A549 (cell line): ENCODE results near the gene ANKDD1A. TPM values are rescaled to one million over a fixed set of nuclear protein-coding genes. Genes with fewer than 3 reads are reported as not detected.
A peak's percentile ranks its signal among the peaks of the same experiment; 100 is the strongest.

ENCODE experiments used
- ATAC-seq, 2 experiments: fragments of 200-7000 bp in 1 of 2; fragments of >200 bp in 1 of 2; cut with Nextera tagmentation in 1 of 2; cut with Tn5 transposase in 1 of 2; 3 replicates each; pipeline versions ENCODE4 v1.8.0 to v1.9.1; 2018 to 2020; ENCODE audit warnings: mild to moderate bottlenecking in 1 of 2, moderate library complexity in 1 of 2
- CTCF ChIA-PET: fragments of 300-600 bp; sonication (Branson Sonifier 250); formaldehyde crosslinking; extraction: SDS; loops from one replicate; lab custom pipeline; 2021; ENCODE audit warnings: antibody characterized with exemption, inconsistent platforms; lab: Yijun Ruan, JAX
- POLR2A ChIA-PET: fragments of 350-600 bp; formaldehyde crosslinking; extraction: SDS; loops from one replicate; lab custom pipeline; 2021; ENCODE audit warnings: antibody characterized with exemption, inconsistent platforms; lab: Yijun Ruan, JAX
- DNase-seq, 2 experiments: peaks; one replicate each; pipeline versions ENCODE4 v3.0.0 to v3.0.0-alpha.2; 2011 to 2016; ENCODE audit warnings: low read depth in 1 of 2, low spot score in 1 of 2
- FAIRE-seq: peaks from 2 replicates; lab custom pipeline; 2011; peaks lifted over from hg19 to GRCh38; lab: Jason Lieb, UNC
- H3K27ac ChIP-seq, 2 experiments: fragments of >200 bp; sonication (Bioruptor Twin); formaldehyde crosslinking; 3 replicates each; pipeline ENCODE4 v1.5.1; 2016 to 2017
- H3K4me1 ChIP-seq: fragments of >200 bp; sonication (Bioruptor Twin); formaldehyde crosslinking; 3 replicates; pipeline ENCODE4 v1.6.1; 2016
- H3K4me2 ChIP-seq: fragments of >200 bp; sonication (Bioruptor Twin); formaldehyde crosslinking; 3 replicates; pipeline ENCODE4 v1.6.1; 2016
- H3K4me3 ChIP-seq: fragments of >200 bp; sonication (Bioruptor Twin); formaldehyde crosslinking; 3 replicates; pipeline ENCODE4 v1.5.1; 2016
- H3K9me3 ChIP-seq: fragments of >200 bp; sonication (Bioruptor Twin); formaldehyde crosslinking; 3 replicates; pipeline ENCODE4 v1.6.1; 2016
- CBX2 ChIP-seq: fragments of 200-600 bp; sonication (generic); IDR thresholded peaks from 2 replicates; pipeline ENCODE4 v1.6.1; 2016; ENCODE audit warnings: low read depth, mild to moderate bottlenecking, borderline replicate concordance
- CHD2 ChIP-seq: fragments of 150-350 bp; IDR thresholded peaks from 2 replicates; pipeline ENCODE4 v1.6.1; 2014; ENCODE audit warnings: low read length; ENCODE audit not compliant: partially characterized antibody
- ESRRA ChIP-seq: fragments of 150-350 bp; IDR thresholded peaks from 2 replicates; pipeline ENCODE4 v1.6.1; 2014; ENCODE audit warnings: mild to moderate bottlenecking, low read length, borderline replicate concordance
- FOSL2 ChIP-seq, 2 experiments: fragments of 450-650 bp in 1 of 2; fragments of >200 bp in 1 of 2; sonication (Bioruptor Twin) in 1 of 2; formaldehyde crosslinking; IDR thresholded peaks; 2 replicates each; pipeline versions ENCODE4 v1.5.0 to v1.6.1; 2016 to 2020; ENCODE audit warnings: mild to moderate bottlenecking in 1 of 2, moderate library complexity in 1 of 2
- HDAC2 ChIP-seq: fragments of 200-600 bp; sonication (generic); IDR thresholded peaks from 2 replicates; pipeline ENCODE4 v1.6.1; 2016
- MYC ChIP-seq: IDR thresholded peaks from 2 replicates; pipeline ENCODE4 v1.6.1; 2012; ENCODE audit warnings: mild to moderate bottlenecking, inconsistent platforms, low read length, improper control_type of control experiment, borderline replicate concordance
- NFE2L2 ChIP-seq: fragments of 150-350 bp; conservative IDR thresholded peaks from 2 replicates; pipeline ENCODE4 v1.6.1; 2014; ENCODE audit warnings: low read length
- PBX3 ChIP-seq: IDR thresholded peaks from 2 replicates; pipeline ENCODE4 v1.6.1; 2012
- POLR2AphosphoS2 ChIP-seq: conservative IDR thresholded peaks from 2 replicates; pipeline ENCODE4 v1.6.1; 2012; ENCODE audit warnings: low read length, improper control_type of control experiment, inconsistent platforms
- RARB ChIP-seq: fragments of 250-450 bp; sonication (Bioruptor Pico); IDR thresholded peaks from 2 replicates; pipeline ENCODE4 v1.8.0; 2021; ENCODE audit warnings: mild to moderate bottlenecking, moderate library complexity
- RNF2 ChIP-seq: fragments of 200-600 bp; sonication (generic); IDR thresholded peaks from 2 replicates; pipeline ENCODE4 v1.6.1; 2016; ENCODE audit warnings: low read depth, mild to moderate bottlenecking, antibody characterized with exemption, moderate library complexity, borderline replicate concordance
- TP53 ChIP-seq: fragments of 250-450 bp; sonication (Bioruptor Pico); IDR thresholded peaks from 2 replicates; pipeline ENCODE4 v1.5.0; 2021; ENCODE audit warnings: mild to moderate bottlenecking, moderate library complexity
- ZSCAN20 ChIP-seq: fragments of 250-450 bp; sonication (Bioruptor Pico); IDR thresholded peaks from 2 replicates; pipeline ENCODE4 v1.8.0; 2022; ENCODE audit warnings: mild to moderate bottlenecking, moderate library complexity
- WGBS: methylation state at CpG from one replicate; pipeline ENCODE4 v1.1.6; 2017; ENCODE audit errors: missing lambda C conversion rate; 5-methylcytosine and 5-hydroxymethylcytosine counted together
- polyA plus RNA-seq, 4 experiments: library from polyadenylated mRNA; depleted of rRNA in 3 of 4; stranded (reverse); fragments of >200 nt; fragmentation: RNase III in 1 of 4; extraction: RNeasy Plus Mini Kit Qiagen cat#74134 plus additional on column Dnase treatment in 1 of 4; gene quantifications; 2 replicates in 3 of 4; 3 replicates in 1 of 4; pipeline ENCODE4 v1.2.3, GENCODE V29; 2011 to 2017
- TF ChIP-seq, protein P1 (sequence below): IDR thresholded peaks from 2 replicates; pipeline ENCODE4 v1.6.1; 2012; ENCODE audit warnings: low read depth, borderline replicate concordance
- TF ChIP-seq, protein P2 (sequence below): fragments of >200 bp; sonication (Bioruptor Twin); formaldehyde crosslinking; IDR thresholded peaks from 2 replicates; pipeline ENCODE4 v1.6.1; 2016
- TF ChIP-seq, protein P3 (sequence below): fragments of 250-450 bp; sonication (Bioruptor Pico); IDR thresholded peaks from 2 replicates; pipeline ENCODE4 v1.5.0; 2021; ENCODE audit warnings: mild to moderate bottlenecking, moderate library complexity, borderline replicate concordance

The ANKDD1A gene
- polyA plus RNA-seq, 2 of the 4 experiments (the other 2 are of a cell fraction): 2.7 to 2.8 TPM

GRCh38 chr15:64893481-64894394 is 18.0 kb upstream of the ANKDD1A start:
- ATAC-seq: peak in 1 of 2 experiments; percentile 31; a peak in 3 of 6 replicates
- H3K4me2 ChIP-seq: no peak overlapping the region
- ChIA-PET POLR2A (no interaction called here), CTCF (interaction anchor here (0.5 to 2.6 kb wide), 7 partner anchors 10 to 1477 kb away, joined by 3 to 17 read pairs (median 4); no protein-coding TSS in a partner anchor)
- no peak for FAIRE-seq
- no peak overlapping the region for H3K27ac ChIP-seq
- WGBS: 86% methylated on average over 44 of the region's 44 CpGs
- H3K4me1 ChIP-seq: peaks cover 10% of the 10 kb centered on the region; the same call in 2 of the 3 replicates
- no peaks in the 10 kb centered on the region for H3K9me3 ChIP-seq
- DNase-seq: peak in 1 of 2 experiments; percentile 62
- H3K4me3 ChIP-seq: no peak overlapping the region
- TF ChIP-seq PBX3: peak; percentile 66; the same call in 1 of the 2 replicates
- TF ChIP-seq CHD2: no peak
- no peak for TF ChIP-seq FOSL2 (IDR thresholded peaks at IDR 0.05)
- TF ChIP-seq FOSL2 (CRISPR knock-in tag; IDR thresholded peaks at IDR 0.05): peak; percentile 23; the same call in 1 of the 2 replicates

- Histone ChIP-seq H3K9me3 (no peaks in the 10 kb centered on the region), H3K4me3 (no peak overlapping the region), H3K27ac (no peak overlapping the region), H3K4me2 (no peak overlapping the region), H3K4me1 (peaks cover 10% of the 10 kb centered on the region; the same call in 2 of the 3 replicates)
- no peak for TF ChIP-seq ESRRA
- no peak for TF ChIP-seq POLR2AphosphoS2
- no peak for TF ChIP-seq RARB (CRISPR knock-in tag)
- no peak for TF ChIP-seq TP53 (CRISPR knock-in tag)
- TF ChIP-seq HDAC2: no peak
- no peak for TF ChIP-seq CBX2
- no peak for TF ChIP-seq MYC
- TF ChIP-seq NFE2L2: no peak
- DNase-seq: no peak
- POLR2A ChIA-PET: no interaction called here
- 93% methylated on average over 14 of the region's 20 CpGs for WGBS
- ATAC-seq: no peak
- CTCF ChIA-PET: interaction anchor here (0.5 to 2.6 kb wide), 5 partner anchors 12 to 1476 kb away, joined by 3 to 17 read pairs (median 8); no protein-coding TSS in a partner anchor
- FAIRE-seq: no peak
These were observed 17.2 kb upstream of the ANKDD1A start for GRCh38 chr15:64894395-64895056.

GRCh38 chr15:64895285-64896065 is 16.2 kb upstream of the ANKDD1A start:
- DNase-seq (no peak), ATAC-seq (peak; percentile 21 to 33; a peak in 3 of 6 replicates), FAIRE-seq (no peak)
- WGBS: 61% methylated on average over 6 of the region's 6 CpGs
- Histone ChIP-seq H3K27ac (peak overlapping the region in 1 of 2 experiments; percentile 39; a peak in 1 of 6 replicates), H3K4me3 (no peak overlapping the region), H3K9me3 (no peaks in the 10 kb centered on the region), H3K4me1 (peaks cover 10% of the 10 kb centered on the region; the same call in 2 of the 3 replicates), H3K4me2 (peak overlapping the region; percentile 26; the same call in 2 of the 3 replicates)
- ChIA-PET POLR2A (no interaction called here), CTCF (interaction anchor here (2.3 to 2.6 kb wide), 3 partner anchors 11 to 86 kb away, joined by 8 to 17 read pairs (median 9); no protein-coding TSS in a partner anchor)
- TF ChIP-seq, protein P1, sequence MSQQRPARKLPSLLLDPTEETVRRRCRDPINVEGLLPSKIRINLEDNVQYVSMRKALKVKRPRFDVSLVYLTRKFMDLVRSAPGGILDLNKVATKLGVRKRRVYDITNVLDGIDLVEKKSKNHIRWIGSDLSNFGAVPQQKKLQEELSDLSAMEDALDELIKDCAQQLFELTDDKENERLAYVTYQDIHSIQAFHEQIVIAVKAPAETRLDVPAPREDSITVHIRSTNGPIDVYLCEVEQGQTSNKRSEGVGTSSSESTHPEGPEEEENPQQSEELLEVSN: no peak
- TF ChIP-seq FOSL2 (IDR thresholded peaks at IDR 0.05): no peak
- no peak for TF ChIP-seq FOSL2 (CRISPR knock-in tag; IDR thresholded peaks at IDR 0.05)
- TF ChIP-seq, protein P2, sequence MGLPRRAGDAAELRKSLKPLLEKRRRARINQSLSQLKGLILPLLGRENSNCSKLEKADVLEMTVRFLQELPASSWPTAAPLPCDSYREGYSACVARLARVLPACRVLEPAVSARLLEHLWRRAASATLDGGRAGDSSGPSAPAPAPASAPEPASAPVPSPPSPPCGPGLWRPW: no peak
- TF ChIP-seq RNF2: no peak
- TF ChIP-seq, protein P3, sequence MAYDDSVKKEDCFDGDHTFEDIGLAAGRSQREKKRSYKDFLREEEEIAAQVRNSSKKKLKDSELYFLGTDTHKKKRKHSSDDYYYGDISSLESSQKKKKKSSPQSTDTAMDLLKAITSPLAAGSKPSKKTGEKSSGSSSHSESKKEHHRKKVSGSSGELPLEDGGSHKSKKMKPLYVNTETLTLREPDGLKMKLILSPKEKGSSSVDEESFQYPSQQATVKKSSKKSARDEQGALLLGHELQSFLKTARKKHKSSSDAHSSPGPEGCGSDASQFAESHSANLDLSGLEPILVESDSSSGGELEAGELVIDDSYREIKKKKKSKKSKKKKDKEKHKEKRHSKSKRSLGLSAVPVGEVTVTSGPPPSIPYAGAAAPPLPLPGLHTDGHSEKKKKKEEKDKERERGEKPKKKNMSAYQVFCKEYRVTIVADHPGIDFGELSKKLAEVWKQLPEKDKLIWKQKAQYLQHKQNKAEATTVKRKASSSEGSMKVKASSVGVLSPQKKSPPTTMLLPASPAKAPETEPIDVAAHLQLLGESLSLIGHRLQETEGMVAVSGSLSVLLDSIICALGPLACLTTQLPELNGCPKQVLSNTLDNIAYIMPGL (CRISPR knock-in tag): no peak
- TF ChIP-seq ZSCAN20 (CRISPR knock-in tag): no peak
